H9 (cell line): ENCODE results near the gene TRUB2. TPM values are rescaled to one million over a fixed set of nuclear protein-coding genes. Genes with fewer than 3 reads are reported as not detected.

Experiments used
- DNase-seq: peaks from one replicate; pipeline ENCODE4 v3.0.0-alpha.2; 2017
- H2AFZ ChIP-seq: one replicate; pipeline ENCODE4 v1.6.1; 2013; ENCODE audit warnings: mild to moderate bottlenecking, low read length, control low read depth, moderate library complexity
- H2AK5ac ChIP-seq: 2 replicates; pipeline ENCODE4 v1.6.1; 2013; ENCODE audit warnings: low read length, control low read depth, mixed read lengths; ENCODE audit not compliant: insufficient read length
- H2BK120ac ChIP-seq: one replicate; pipeline ENCODE4 v1.6.1; 2013; ENCODE audit warnings: low read depth, mild to moderate bottlenecking, low read length, control low read depth, inconsistent platforms; ENCODE audit not compliant: poor library complexity, severe bottlenecking
- H2BK12ac ChIP-seq: 2 replicates; pipeline ENCODE4 v1.6.1; 2013; ENCODE audit warnings: low read length, control low read depth, mixed read lengths, low read depth; ENCODE audit not compliant: insufficient read length
- H2BK15ac ChIP-seq: 2 replicates; pipeline ENCODE4 v1.6.1; 2013; ENCODE audit warnings: low read depth, low read length, control low read depth
- H2BK20ac ChIP-seq: one replicate; pipeline ENCODE4 v1.6.1; 2013; ENCODE audit warnings: low read depth, mild to moderate bottlenecking, low read length, control low read depth, inconsistent platforms; ENCODE audit not compliant: poor library complexity, severe bottlenecking
- H2BK5ac ChIP-seq: 2 replicates; pipeline ENCODE4 v1.6.1; 2013; ENCODE audit warnings: low read length, control low read depth, mixed read lengths; ENCODE audit not compliant: insufficient read length
- H3K14ac ChIP-seq: 2 replicates; pipeline ENCODE4 v1.6.1; 2013; ENCODE audit warnings: low read length, control low read depth; ENCODE audit not compliant: insufficient read depth
- H3K18ac ChIP-seq: 2 replicates; pipeline ENCODE4 v1.6.1; 2013; ENCODE audit warnings: low read depth, mild to moderate bottlenecking, mixed read lengths, low read length, control low read depth; ENCODE audit not compliant: insufficient read length
- H3K23ac ChIP-seq: 2 replicates; pipeline ENCODE4 v1.6.1; 2013; ENCODE audit warnings: low read length, control low read depth, mixed read lengths, low read depth; ENCODE audit not compliant: insufficient read length
- H3K23me2 ChIP-seq: 2 replicates; pipeline ENCODE4 v1.6.1; 2013; ENCODE audit warnings: low read depth, mild to moderate bottlenecking, mixed read lengths, low read length, control low read depth; ENCODE audit not compliant: insufficient read length, poor library complexity, severe bottlenecking
- H3K27ac ChIP-seq: 2 replicates; pipeline ENCODE4 v1.5.1; 2013; ENCODE audit warnings: low read length, control low read depth, mixed read lengths, low read depth; ENCODE audit not compliant: insufficient read length
- H3K27me3 ChIP-seq: 2 replicates; pipeline ENCODE4 v1.6.1; 2013; ENCODE audit warnings: low read length, control low read depth, inconsistent platforms; ENCODE audit not compliant: insufficient read depth
- H3K4ac ChIP-seq: 2 replicates; pipeline ENCODE4 v1.6.1; 2013; ENCODE audit warnings: low read depth, mild to moderate bottlenecking, control low read depth, inconsistent platforms, low read length, moderate library complexity
- H3K4me1 ChIP-seq: 2 replicates; pipeline ENCODE4 v1.6.1; 2013; ENCODE audit warnings: low read length, control low read depth, inconsistent platforms; ENCODE audit not compliant: insufficient read depth
- H3K4me2 ChIP-seq: 2 replicates; pipeline ENCODE4 v1.6.1; 2013; ENCODE audit warnings: low read length, control low read depth, mixed read lengths; ENCODE audit not compliant: insufficient read length, insufficient read depth
- H3K56ac ChIP-seq: 2 replicates; pipeline ENCODE4 v1.6.1; 2013; ENCODE audit warnings: low read depth, mild to moderate bottlenecking, mixed read lengths, low read length, control low read depth; ENCODE audit not compliant: insufficient read length
- H3K79me1 ChIP-seq: 2 replicates; pipeline ENCODE4 v1.6.1; 2013; ENCODE audit warnings: low read depth, mild to moderate bottlenecking, moderate library complexity, low read length, control low read depth, inconsistent platforms; ENCODE audit not compliant: insufficient read depth, poor library complexity, severe bottlenecking
- H3K79me2 ChIP-seq: 2 replicates; pipeline ENCODE4 v1.6.1; 2013; ENCODE audit warnings: low read length, control low read depth, inconsistent platforms; ENCODE audit not compliant: insufficient read depth
- H3K9ac ChIP-seq: 2 replicates; pipeline ENCODE4 v1.6.1; 2013; ENCODE audit warnings: low read length, control low read depth, mixed read lengths; ENCODE audit not compliant: insufficient read length; ENCODE audit errors: extremely low read depth
- H3K9me3 ChIP-seq: one replicate; pipeline ENCODE4 v1.6.1; 2013; ENCODE audit warnings: low read depth, low read length, inconsistent platforms; ENCODE audit not compliant: control insufficient read depth
- H3T11ph ChIP-seq: one replicate; pipeline ENCODE4 v1.6.1; 2013; ENCODE audit warnings: mild to moderate bottlenecking, low read length, control low read depth, inconsistent platforms
- H4K20me1 ChIP-seq: one replicate; pipeline ENCODE4 v1.6.1; 2013; ENCODE audit not compliant: control insufficient read depth, insufficient read length, insufficient read depth
- H4K5ac ChIP-seq: 2 replicates; pipeline ENCODE4 v1.6.1; 2013; ENCODE audit warnings: low read depth, mild to moderate bottlenecking, mixed read lengths, low read length, control low read depth; ENCODE audit not compliant: insufficient read length
- H4K8ac ChIP-seq: replicated peaks from 2 replicates; pipeline ENCODE4 v1.6.1; 2013; ENCODE audit warnings: low read length, control low read depth, mixed read lengths, low read depth; ENCODE audit not compliant: insufficient read length
- H4K91ac ChIP-seq: 2 replicates; pipeline ENCODE4 v1.6.1; 2013; ENCODE audit warnings: low read depth, mild to moderate bottlenecking, moderate library complexity, mixed read lengths, low read length, control low read depth; ENCODE audit not compliant: insufficient read length
- H3K27ac Mint-ChIP-seq, 3 experiments: 2 replicates in 2 of 3; 3 replicates in 1 of 3; pipeline ENCODE4 v1.8.0; 2020 to 2021; ENCODE audit warnings: mixed read lengths in 3 of 3, mild to moderate bottlenecking in 1 of 3, moderate library complexity in 1 of 3
- H3K27me3 Mint-ChIP-seq: 2 replicates; pipeline ENCODE4 v1.8.0; 2021; ENCODE audit warnings: low read depth, mild to moderate bottlenecking, moderate library complexity, mixed read lengths
- H3K36me3 Mint-ChIP-seq, 3 experiments: 2 replicates in 2 of 3; 3 replicates in 1 of 3; pipeline ENCODE4 v1.8.0; 2020 to 2021; ENCODE audit warnings: low read depth in 3 of 3, mixed read lengths in 3 of 3; ENCODE audit not compliant: insufficient read depth in 1 of 3
- H3K4me1 Mint-ChIP-seq, 2 experiments: 2 replicates each; pipeline ENCODE4 v1.8.0; 2020; ENCODE audit warnings: mixed read lengths in 2 of 2
- H3K4me3 Mint-ChIP-seq, 2 experiments: 2 replicates in 1 of 2; 3 replicates in 1 of 2; pipeline ENCODE4 v1.8.0; 2020 to 2021; ENCODE audit warnings: mild to moderate bottlenecking in 2 of 2, mixed read lengths in 2 of 2, moderate library complexity in 1 of 2
- H3K9me3 Mint-ChIP-seq, 2 experiments: 2 replicates in 1 of 2; 3 replicates in 1 of 2; pipeline ENCODE4 v1.8.0; 2020; ENCODE audit warnings: mild to moderate bottlenecking in 2 of 2, mixed read lengths in 2 of 2, moderate library complexity in 1 of 2
- CTCF ChIP-seq: fragments of 200-600 bp; sonication (generic); conservative IDR thresholded peaks from 3 replicates; pipeline ENCODE4 v1.8.0; 2021; ENCODE audit warnings: antibody characterized with exemption, mild to moderate bottlenecking
- WGBS: extraction: QIAGEN DNeasy Blood & Tissue Kit; methylation state at CpG from one replicate; pipeline ENCODE4 v1.1.7; 2013; ENCODE audit warnings: missing lambda C conversion rate, low lambda C conversion rate, mixed read lengths; ENCODE audit not compliant: insufficient read length; ENCODE audit errors: extremely low coverage; 5-methylcytosine and 5-hydroxymethylcytosine counted together
- total RNA-seq: library from RNA; stranded (reverse); gene quantifications from 2 replicates; pipeline ENCODE4 v1.2.1, GENCODE V29; 2021

Gene TRUB2
- total RNA-seq, 1 experiment from 2014 or later = 38.3 TPM

GRCh38 chr9:128271512-128271911 lies 50.7 kb downstream of the TRUB2 start:
- Histone ChIP-seq H2BK15ac (no peak overlapping the region), H2BK120ac (no peak overlapping the region), H3K18ac (no peak overlapping the region), H3K23ac (no peak overlapping the region), H2BK5ac (no peak overlapping the region), H2AFZ (no peak overlapping the region), H2AK5ac (no peak overlapping the region), H2BK20ac (no peak overlapping the region), H3K9me3 (no peaks in the 10 kb centered on the region), H3K27ac (no peak overlapping the region), H3K79me2 (no peaks in the 10 kb centered on the region), H3T11ph (no peak overlapping the region), H4K8ac (no peak overlapping the region), H3K4me2 (no peak overlapping the region), H3K4me1 (no peaks in the 10 kb centered on the region; the same call in 1 of the 2 replicates), H3K56ac (no peak overlapping the region), H4K5ac (no peak overlapping the region), H3K79me1 (no peaks in the 10 kb centered on the region), H4K20me1 (no peaks in the 10 kb centered on the region), H2BK12ac (no peak overlapping the region), H3K23me2 (peaks cover 9% of the 10 kb centered on the region), H3K27me3 (no peaks in the 10 kb centered on the region), H3K9ac (no peak overlapping the region), H4K91ac (no peak overlapping the region), H3K14ac (no peak overlapping the region), H3K4ac (no peak overlapping the region)
- no peak for TF ChIP-seq CTCF
- WGBS = no CpG with 5 or more reads among the region's 5 CpGs
- Mint-ChIP-seq H3K4me1 (peaks cover 4 to 5% of the 10 kb centered on the region in 2 experiments), H3K4me3 (no peak overlapping the region), H3K36me3 (peaks cover 7 to 40% (median 27%) of the 10 kb centered on the region in 3 experiments; a peak in 6 of 7 replicates), H3K27ac (no peak overlapping the region), H3K27me3 (no peaks in the 10 kb centered on the region; the same call in 1 of the 2 replicates), H3K9me3 (peaks cover 0 to 4% of the 10 kb centered on the region in 2 experiments; a peak in 1 of 5 replicates)
- DNase-seq = no peak
